ENCODE measurements around the gene ABCG4.

DNA sequence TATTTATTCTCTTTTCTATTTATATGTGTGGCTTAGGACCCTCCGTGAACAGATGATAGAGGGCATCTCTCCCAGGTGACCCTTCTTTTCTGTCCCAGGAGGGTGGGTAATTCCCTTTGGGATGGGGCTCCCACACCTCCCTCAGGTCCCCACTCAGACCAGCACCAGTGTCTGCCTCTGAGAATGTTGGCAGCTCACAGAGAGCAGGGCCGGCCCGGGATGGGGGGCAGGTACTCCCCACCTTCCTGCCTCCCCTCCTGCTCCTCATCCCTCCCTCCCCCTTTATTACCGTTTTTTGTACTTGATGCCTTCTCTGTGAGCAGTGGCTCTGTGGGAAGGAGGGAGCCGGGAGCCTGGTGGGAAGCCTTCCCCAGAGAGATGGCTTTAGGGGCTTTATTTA lies 32.3 kb upstream of the ABCG4 start:
- no peak for TF ChIP-seq EZH2 (IDR thresholded peaks at IDR 0.05; ENCODE audit: borderline replicate concordance, low read depth, low read length, poor library complexity, severe bottlenecking)
- TF ChIP-seq, protein P1, sequence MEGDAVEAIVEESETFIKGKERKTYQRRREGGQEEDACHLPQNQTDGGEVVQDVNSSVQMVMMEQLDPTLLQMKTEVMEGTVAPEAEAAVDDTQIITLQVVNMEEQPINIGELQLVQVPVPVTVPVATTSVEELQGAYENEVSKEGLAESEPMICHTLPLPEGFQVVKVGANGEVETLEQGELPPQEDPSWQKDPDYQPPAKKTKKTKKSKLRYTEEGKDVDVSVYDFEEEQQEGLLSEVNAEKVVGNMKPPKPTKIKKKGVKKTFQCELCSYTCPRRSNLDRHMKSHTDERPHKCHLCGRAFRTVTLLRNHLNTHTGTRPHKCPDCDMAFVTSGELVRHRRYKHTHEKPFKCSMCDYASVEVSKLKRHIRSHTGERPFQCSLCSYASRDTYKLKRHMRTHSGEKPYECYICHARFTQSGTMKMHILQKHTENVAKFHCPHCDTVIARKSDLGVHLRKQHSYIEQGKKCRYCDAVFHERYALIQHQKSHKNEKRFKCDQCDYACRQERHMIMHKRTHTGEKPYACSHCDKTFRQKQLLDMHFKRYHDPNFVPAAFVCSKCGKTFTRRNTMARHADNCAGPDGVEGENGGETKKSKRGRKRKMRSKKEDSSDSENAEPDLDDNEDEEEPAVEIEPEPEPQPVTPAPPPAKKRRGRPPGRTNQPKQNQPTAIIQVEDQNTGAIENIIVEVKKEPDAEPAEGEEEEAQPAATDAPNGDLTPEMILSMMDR (conservative IDR thresholded peaks at IDR 0.05; ENCODE audit: low read depth, low read length) = no peak
